GM18505 (cell line): Measurements from ENCODE around the gene TMTC3.
"Not testable (repeated sequence)": the region's sequence is repeated elsewhere in the genome, so short reads cannot be mapped to it uniquely, and the experiment has no call there.

Experiments used
- ATAC-seq: cut with Tn5 transposase; IDR thresholded peaks from one replicate; pipeline ENCODE4 v1.9.1; 2021; ENCODE audit not compliant: unreplicated experiment
- POLR2A ChIP-seq: IDR thresholded peaks from 4 replicates; pipeline ENCODE4 v1.6.1; 2011; ENCODE audit warnings: borderline replicate concordance; ENCODE audit not compliant: insufficient read depth, insufficient read length; ENCODE audit errors: extremely low read depth

The TMTC3 gene

DNA sequence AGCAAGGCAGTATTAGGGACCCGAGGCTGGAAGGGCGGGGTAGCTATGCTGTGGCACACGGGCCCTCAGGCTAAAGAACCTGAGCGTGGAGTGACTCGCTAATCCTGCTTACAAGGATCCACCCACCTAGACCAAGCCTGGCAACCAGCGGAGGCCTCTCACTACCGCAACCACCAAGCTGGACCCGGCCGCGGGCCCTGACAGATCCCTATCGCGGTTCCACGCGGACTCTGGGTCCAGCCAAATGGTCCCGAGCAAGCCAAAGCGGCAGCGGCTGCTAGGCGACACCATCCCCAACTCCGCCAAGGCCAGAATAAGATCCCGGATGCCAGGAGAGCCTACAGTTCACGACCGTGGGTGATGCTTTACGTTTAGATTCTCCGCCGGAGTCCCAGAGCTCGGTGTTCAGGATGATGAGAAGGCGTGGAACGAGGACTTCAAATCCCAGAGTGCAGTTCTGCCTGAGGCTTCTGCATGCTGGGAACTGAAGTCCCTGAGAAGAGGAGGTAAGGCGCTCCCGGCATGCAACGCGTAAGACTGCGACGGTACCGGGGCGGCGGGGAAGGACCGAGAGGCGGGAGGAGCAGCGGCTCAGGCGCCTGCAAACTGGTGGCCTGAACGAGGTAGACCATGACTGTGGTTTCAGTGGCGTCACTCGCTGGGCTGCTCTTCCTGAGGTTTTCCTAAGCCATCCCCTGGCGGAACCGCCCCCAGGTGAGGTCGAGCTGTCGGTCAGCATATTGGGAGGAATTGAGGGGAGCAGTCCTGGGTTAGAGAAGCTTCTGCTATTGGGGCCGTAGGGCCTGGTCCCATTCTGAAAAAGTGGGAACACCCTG is at the start of gene TMTC3, which contains the start of gene CEP290:
TSS of gene TMTC3 (plus strand) at position 534 of the 836 bp plus-strand sequence. CDS start 6,009 bp downstream, outside the sequence.
TSS of gene CEP290 (minus strand) at position 315 of the 836 bp plus-strand sequence. CDS start 781 bp downstream, outside the sequence.
- peak; percentile 93 for ATAC-seq
- peak; percentile 78 for TF ChIP-seq POLR2A

DNA sequence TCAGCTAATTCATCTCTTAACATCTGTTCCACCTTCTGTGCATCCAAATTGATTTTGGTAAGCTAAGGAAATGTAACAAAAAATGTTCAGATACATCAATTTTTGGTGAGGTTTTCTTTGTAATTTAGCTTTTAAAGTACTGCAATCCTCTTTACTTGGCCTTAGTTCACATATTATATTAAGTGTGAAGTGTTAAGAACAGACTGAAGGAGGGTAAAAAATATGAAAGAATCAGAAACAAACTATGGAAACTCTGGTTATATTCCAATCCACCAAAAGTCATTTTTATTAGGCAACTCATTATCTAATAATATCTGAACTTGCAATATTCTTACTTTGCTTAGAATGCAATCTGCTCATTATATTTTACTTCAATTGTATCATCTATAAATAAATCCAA is 49.3 kb upstream of the TMTC3 start:
- ATAC-seq = no peak
- no peak for TF ChIP-seq POLR2A

DNA sequence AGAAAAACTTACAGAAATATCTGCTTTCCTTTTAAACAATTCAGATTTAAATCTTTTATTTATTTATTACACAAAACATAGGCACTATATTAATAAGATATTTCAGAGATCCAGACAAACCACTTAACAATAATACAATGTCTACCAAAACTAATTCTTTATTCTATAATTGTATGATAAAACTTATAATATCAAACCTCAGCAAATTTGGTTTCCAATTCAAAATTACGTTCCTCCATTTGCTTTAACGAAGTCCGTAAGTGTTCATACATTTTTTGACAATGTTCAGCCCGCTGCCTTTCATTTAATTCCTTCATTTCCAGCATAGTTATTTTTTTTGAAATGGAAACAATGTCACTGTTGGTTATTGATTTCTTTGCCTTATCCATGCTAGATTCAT is 48.5 kb upstream of the TMTC3 start:
- no peak for ATAC-seq
- TF ChIP-seq POLR2A = no peak

DNA sequence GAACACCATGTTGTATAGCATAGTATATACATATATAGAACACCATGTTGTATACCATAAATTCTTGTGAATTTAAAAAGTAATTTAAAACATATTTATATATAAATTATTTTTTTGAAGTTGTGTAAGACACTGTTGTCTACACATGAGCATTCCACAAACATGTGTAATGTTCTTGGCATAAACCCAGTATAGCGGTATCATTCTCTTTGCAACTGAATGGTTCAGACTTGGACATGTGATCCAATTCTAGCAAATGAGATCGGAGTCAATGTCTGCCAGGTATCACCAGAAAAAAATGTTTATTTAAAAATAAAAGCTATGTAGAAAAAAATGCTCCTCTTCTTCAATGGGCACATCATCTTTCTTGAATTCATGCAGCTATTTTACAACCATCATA is 34.1 kb upstream of the TMTC3 start:
- no peak for ATAC-seq
- no peak for TF ChIP-seq POLR2A

DNA sequence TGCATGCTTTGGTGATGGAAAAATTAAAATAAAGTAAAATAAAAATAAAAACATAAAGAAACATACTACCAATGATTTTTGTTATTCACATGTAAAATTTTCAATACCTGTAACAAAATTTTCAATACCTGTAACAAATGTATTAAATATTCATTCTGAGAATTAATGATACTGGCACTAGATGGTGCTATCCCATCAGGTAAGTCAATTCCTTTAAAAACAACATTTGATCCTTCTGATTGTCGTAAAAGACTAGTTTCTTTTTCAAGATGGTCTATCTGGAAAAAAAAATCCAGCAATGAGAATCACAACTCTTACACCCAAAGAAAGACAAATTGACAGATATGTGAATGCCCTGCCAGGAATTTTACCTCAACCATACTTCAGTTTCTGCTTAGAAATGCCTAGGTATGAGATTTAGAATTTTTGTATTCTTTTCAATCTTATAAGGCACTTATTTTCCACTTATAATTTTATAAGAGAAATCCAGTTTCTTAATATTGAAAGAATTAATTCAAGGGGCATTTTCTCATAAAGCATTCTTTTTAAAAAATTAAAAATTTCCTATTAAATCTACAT is 30.9 kb upstream of the TMTC3 start:
- ATAC-seq = no peak
- no peak for TF ChIP-seq POLR2A

DNA sequence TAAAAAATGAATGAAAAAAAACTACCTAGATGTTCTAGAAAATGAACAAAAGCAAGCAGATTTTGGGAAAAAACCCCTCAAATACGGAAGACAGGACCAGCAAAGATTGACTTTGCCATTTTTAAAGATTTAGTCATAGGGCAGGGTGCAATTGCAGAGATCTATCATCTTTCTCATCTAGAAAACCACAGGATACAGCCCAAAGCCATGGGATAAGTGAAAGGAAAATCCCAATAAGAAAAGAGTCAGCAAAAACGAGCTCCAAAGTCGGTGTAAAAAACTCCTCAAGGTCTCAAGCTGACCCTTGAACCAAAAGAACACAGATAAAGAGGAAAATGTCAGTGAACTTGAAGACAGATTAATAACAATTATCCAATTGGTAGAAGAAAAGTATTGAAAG is 28.2 kb upstream of the TMTC3 start:
- TF ChIP-seq POLR2A = no peak
- ATAC-seq = no peak

DNA sequence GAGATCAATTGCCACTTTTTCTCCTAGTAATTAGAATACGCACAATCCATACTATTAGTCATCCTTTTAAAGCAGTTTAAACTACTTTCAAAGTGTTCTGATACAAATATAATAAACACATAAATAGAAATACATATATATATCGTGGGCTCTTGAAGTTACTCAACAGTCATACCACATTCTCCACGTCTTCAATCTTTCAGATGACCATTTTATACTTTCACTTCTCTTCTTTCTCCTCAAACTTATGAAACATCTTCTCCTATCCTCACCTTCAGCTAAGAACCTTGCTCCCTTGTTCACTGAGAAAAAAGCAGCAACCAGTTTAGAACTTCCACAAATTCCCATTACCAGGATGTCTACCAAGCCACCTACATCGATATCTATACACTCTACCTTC is 19.4 kb upstream of the TMTC3 start:
- ATAC-seq = no peak
- no peak for TF ChIP-seq POLR2A

DNA sequence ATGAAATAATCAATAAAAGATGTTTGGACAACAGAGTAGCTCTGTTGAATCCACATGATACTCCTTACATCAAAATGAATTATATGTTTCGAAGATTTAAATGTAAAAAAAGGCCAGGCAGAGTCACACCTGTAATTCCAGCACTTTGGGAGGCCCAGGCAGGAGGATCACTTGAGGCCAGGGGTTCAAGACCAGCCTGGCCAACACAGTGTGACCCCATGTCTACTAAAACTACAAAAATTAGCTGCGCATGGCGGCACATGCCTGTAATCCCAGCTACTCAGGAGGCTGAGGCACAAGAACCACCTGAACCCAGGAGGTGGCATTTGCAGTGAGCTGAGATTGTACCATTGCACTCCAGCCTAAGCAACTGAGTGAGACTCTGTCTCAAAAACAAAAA is 15.0 kb upstream of the TMTC3 start:
- no peak for TF ChIP-seq POLR2A
- no peak for ATAC-seq

DNA sequence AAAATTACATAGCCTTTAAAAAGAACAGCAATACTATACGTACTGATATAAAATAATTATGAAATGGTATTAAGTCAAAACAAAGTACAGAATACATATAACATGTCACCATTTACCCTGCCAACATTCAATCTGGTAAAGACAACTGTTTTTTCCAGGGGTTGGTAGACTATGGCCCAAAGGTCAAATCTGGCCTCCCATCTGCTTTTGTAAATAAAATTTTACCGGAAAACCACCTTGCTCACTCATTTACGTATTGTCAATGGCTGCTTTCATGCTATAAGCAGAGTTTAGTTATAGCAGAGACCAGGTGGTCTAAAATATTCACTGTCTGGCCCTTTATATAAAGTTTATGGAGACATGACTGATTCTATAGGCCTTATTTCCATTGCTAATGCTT is 14.3 kb upstream of the TMTC3 start:
- ATAC-seq = no peak

DNA sequence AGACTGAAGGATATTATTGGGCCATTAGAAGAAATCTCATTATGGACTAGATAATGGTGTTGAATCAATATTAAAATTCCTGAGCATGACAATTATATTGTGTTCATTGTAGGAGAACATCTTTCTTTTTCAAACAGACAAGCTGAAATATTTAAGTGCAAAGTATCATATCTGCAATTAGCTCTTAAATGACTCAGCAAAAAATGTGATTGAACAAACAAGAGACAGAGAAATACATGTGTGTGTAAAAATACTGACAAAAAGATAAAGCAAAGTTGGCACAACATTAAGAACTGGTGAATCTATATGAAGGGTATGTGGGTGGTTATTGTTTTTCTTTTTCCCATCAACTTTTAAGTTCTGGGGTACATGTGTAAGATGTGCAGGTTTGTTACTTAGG is 9.7 kb upstream of the TMTC3 start:
- ATAC-seq = no peak
- no peak for TF ChIP-seq POLR2A

More for the DNA sequence above, 14.3 kb upstream of the TMTC3 start:
- TF ChIP-seq POLR2A = no peak

DNA sequence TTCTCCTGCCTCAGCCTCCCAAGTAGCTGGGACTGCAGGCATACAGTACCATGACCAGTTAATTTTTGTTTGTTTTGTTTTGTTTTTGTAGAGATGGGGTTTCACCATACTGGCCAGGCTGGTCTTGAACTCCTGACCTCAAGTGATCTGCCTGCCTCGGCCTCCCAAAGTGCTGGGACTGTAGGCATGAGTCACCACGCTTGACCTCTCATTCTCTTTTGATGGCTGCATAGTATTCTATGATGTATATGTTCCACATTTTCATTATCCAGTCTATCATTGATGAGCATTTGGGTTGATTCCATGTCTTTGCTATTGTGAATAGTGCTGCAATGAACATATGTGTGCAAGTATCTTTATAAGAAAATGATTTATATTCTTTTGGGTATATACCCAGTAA is 8.9 kb upstream of the TMTC3 start:
- not testable (repeated sequence) for ATAC-seq

DNA sequence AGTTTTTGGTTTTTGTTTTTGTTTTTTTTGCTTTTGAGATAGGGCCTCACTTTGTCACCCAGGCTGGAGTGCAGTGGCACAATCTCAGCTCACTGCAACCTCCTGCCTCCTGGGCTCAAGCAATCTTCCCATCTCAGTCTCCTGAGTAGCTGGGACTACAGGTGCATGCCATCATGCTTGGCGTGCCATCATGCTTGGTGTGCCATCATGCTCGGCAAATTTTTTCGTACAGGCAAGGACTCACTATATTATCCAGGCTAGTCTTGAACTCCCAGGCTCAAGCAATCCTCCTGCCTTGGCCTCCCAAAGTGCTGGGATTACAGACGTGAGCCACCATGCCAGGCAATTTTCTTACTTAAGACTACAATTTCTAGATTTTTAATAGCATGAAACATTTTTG is 2.4 kb upstream of the TMTC3 start:
- not testable (repeated sequence) for ATAC-seq

DNA sequence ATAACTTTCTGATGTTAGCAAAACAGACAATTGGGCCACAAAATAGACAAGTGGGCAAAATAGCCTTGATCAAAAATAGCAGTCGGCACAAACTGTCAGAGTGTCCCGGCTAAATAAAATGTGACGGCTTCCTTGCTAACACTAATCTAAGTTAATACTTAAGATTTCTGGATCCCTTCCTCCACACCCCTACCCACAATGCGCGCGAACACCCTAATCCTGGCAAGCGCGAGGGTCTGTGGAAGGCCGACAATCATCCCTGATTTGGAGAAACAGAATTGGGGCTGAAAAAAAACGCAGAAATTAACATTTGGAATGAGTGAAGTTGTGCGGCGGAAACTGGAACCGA is 708 bp upstream of the TMTC3 start:
- no peak for TF ChIP-seq POLR2A
- ATAC-seq = peak; percentile 1

DNA sequence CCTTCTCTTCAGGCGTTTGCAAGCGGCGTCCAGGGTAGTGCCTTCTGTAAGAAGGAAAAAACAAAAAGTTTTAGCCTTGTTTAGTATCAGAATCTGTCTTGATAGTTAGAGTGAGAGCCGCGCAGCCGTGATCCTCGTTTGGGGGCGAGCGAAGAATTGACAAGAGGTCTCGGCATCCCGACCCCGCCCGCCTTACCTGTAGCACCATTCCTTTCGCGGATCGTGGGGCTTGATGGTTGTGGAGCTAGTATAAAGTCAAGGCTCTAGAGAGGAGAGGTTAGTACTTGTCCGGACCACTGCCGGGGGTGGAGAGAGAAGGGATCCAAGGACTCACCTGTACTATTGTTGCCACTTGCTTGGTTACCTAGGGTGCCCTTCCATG is 494 bp downstream of the TMTC3 start:
- TF ChIP-seq POLR2A = no peak
- ATAC-seq = peak; percentile 3
